Stimulated activated CD8-positive, alpha-beta memory T cell treated with anti-CD3 and anti-CD28 coated beads, Interleukin-15, amount 100 ng/mL, for 48 hours (primary cell): Measurements from ENCODE around the gene FANCD2.
A peak's percentile ranks its signal among the peaks of the same experiment; 100 is the strongest.
"Not testable (repeated sequence)": the region's sequence is repeated elsewhere in the genome, so short reads cannot be mapped to it uniquely, and the experiment has no call there.

Experiments used
- DNase-seq, 2 donors: peaks; one replicate each; pipeline ENCODE4 v3.0.0-alpha.2; 2020; ENCODE audit warnings: low read depth in 2 of 2

FANCD2 gene

GRCh38 chr3:10026084-10026890 lies at the start of gene FANCD2:
TSS of gene FANCD2 (plus strand) at chr3:10026437. CDS start at chr3:10028658, 2,221 bp downstream.
- DNase-seq = peak; percentile 85 to 89

GRCh38 chr3:9976721-9977709 lies 49.2 kb upstream of the FANCD2 start:
- peak; percentile 9 to 44 for DNase-seq

GRCh38 chr3:9978710-9979305 lies 47.4 kb upstream of the FANCD2 start:
- no peak for DNase-seq

DNA sequence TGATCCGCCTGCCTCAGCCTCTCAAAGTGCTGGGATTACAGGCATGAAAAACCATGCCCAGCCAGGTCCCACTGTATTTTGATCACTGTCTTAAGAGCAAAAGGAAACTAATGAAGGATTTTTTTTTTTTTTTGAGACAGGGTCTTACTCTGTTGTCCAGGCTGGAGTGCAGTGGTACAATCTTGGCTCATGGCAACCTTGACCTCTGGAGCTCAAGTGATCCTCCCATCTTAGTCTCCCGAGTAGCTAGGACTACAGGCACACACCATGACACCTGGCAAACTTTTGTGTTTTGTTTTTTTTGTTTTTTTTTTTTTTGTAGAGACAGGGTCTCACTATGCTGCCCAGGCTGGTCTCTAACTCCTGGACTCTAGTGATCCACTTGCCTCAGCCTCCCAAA lies 46.0 kb upstream of the FANCD2 start:
- no peak for DNase-seq

DNA sequence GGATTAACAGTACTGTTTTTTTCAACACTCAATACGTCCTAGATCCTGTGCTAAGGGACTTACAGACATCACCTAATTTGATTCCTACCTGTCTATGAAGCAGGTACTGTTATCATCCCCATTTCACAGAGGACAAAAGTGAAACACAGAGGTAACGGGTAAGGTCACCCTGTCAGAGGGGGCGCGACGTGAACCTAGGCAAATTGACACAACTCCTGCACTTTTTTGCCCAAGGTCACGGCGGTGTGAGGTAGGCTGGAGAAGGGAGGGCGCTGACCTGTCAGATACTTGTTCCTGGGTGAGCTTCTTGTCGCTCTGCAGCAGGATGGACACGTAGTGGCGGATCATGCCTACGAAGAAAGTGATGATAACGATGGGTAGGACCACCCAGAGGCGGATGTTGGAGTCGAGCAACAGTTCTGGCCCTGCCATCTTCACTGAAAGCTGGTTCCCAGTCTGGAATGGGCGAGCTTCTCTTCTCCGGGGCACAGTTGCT lies 40.0 kb upstream of the FANCD2 start:
- no peak for DNase-seq

- no peak for DNase-seq
Measured at GRCh38 chr3:9994086-9994844, 32.0 kb upstream of the FANCD2 start.

GRCh38 chr3:10000686-10001085 lies 25.6 kb upstream of the FANCD2 start:
- DNase-seq = no peak

GRCh38 chr3:10002951-10003350 lies 23.3 kb upstream of the FANCD2 start:
- no peak for DNase-seq

GRCh38 chr3:10004506-10004905 lies 21.7 kb upstream of the FANCD2 start:
- no peak for DNase-seq

DNA sequence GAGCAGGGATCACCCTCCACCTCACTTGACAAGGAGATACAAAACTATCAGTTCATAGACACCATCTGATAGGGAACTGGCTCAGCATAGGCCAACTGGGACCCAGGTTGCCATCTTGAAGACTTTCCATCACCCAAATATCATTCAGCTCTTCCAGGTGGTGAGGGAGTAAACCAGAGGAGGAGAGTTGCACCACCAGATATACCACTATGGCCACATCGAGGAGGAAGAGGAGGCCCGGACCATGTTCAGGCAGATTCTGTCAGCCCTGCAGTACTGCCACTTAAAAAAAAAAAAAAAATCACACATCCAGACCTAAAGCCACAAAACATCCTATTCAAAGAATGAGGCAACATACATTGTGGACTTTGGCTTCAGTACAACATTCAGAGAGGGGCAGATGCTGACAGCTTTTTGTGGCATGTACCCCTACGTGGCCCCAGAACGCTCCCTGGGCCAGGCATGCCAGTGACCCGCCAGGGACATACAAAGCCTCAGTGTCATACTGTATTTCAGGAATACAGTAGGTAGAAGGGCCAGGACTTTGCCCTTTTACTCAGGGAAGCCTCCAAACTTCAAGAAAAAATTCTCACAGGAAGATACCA lies 21.2 kb upstream of the FANCD2 start:
- no peak for DNase-seq

- no peak for DNase-seq
Measured at GRCh38 chr3:10006048-10006761, 20.0 kb upstream of the FANCD2 start.

DNA sequence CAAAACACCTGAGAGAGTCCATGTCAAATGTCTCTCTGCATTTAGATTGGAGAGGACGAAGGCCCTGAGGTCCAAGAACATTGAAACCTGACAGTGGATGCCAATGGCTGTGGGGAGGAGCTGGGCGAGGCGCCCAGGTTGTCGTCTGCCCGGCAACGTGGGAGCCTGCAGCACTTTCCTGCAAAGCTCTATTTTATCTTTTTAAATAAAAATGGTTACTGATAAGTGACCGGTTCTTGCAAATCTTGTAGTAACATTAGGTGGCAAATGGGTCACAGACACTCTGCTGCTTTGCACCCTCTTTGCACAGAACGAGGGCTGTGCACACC lies 19.5 kb upstream of the FANCD2 start:
- DNase-seq = no peak

GRCh38 chr3:10007126-10007782 lies 19.0 kb upstream of the FANCD2 start:
- DNase-seq = no peak

GRCh38 chr3:10008216-10008587 lies 18.0 kb upstream of the FANCD2 start:
- DNase-seq = not testable (repeated sequence)

- peak; percentile 58 to 60 for DNase-seq
Measured at GRCh38 chr3:10008588-10009344, 17.5 kb upstream of the FANCD2 start.

GRCh38 chr3:10010421-10010877 lies 15.8 kb upstream of the FANCD2 start:
- no peak for DNase-seq

- DNase-seq = peak; percentile 84 to 86
Measured at GRCh38 chr3:10010878-10011465, 15.3 kb upstream of the FANCD2 start.

- no peak for DNase-seq
Measured at GRCh38 chr3:10011631-10012030, 14.6 kb upstream of the FANCD2 start.

GRCh38 chr3:10012106-10012505 lies 14.1 kb upstream of the FANCD2 start:
- no peak for DNase-seq
